Measurements from ENCODE around the gene RILP. TPM values are rescaled to one million over a fixed set of nuclear protein-coding genes. Genes with fewer than 3 reads are reported as not detected.
A peak's percentile ranks its signal among the peaks of the same experiment; 100 is the strongest.

Gene RILP
- total RNA-seq, 4 donors from 2014 or later: 1.5 to 13.3 (median 8.5) TPM

GRCh38 chr17:1621273-1621954, 28.3 kb downstream of the RILP start:
- intact Hi-C loops (cut with DNase I; ENCODE audit: low total_unique reads): no loop called here
- Histone ChIP-seq H3K27me3 (no peaks in the 10 kb centered on the region), H3K9me3 (no peaks in the 10 kb centered on the region), H3K27ac (no peak overlapping the region), H3K4me3 (no peak overlapping the region), H3K36me3 (no peaks in the 10 kb centered on the region), H3K4me1 (no peaks in the 10 kb centered on the region)
- TF ChIP-seq CTCF (IDR thresholded peaks at IDR 0.05): no peak
- no peak for TF ChIP-seq POLR2A (IDR thresholded peaks at IDR 0.05)
- no peak for DNase-seq

DNA sequence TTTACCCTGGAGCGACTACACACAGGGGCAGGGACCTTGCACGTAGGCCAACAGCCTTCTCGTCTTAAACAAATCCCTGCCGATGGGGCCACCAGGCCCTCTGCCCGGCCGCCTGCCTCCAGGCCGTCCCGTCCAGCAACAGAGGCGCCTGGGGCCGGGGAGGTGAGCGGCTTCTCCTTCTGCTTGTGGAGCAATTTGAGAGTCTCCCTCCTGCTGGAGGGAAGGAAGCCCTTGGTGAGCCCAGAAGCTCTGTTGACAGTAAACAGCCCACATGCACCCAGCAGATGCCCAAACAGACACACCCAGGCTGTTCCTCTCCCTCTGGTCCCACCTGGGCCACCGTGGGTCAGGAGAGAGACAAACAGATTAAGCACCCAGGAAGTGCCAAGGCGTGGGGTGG, 29.2 kb downstream of the RILP start:
- intact Hi-C loops (cut with DNase I; ENCODE audit: low total_unique reads): no loop called here

GRCh38 chr17:1617620-1618174, 32.0 kb downstream of the RILP start:
- no peak overlapping the region for H3K4me3 ChIP-seq
- no peaks in the 10 kb centered on the region for H3K9me3 ChIP-seq
- H3K36me3 ChIP-seq: no peaks in the 10 kb centered on the region
- TF ChIP-seq CTCF (IDR thresholded peaks at IDR 0.05) (no peak), POLR2A (IDR thresholded peaks at IDR 0.05) (no peak)
- no peaks in the 10 kb centered on the region for H3K4me1 ChIP-seq
- DNase-seq: peak in 1 of 2 donors; percentile 40
- peak overlapping the region in 1 of 2 donors; percentile 54 for H3K27ac ChIP-seq
- intact Hi-C loops (cut with DNase I; ENCODE audit: low total_unique reads): no loop called here
- H3K27me3 ChIP-seq: no peaks in the 10 kb centered on the region

More for the DNA sequence above, 29.2 kb downstream of the RILP start:
- TF ChIP-seq CTCF (IDR thresholded peaks at IDR 0.05): no peak
- TF ChIP-seq POLR2A (IDR thresholded peaks at IDR 0.05): no peak
- Histone ChIP-seq H3K4me3 (no peak overlapping the region), H3K27ac (no peak overlapping the region), H3K36me3 (no peaks in the 10 kb centered on the region), H3K9me3 (no peaks in the 10 kb centered on the region), H3K4me1 (no peaks in the 10 kb centered on the region), H3K27me3 (no peaks in the 10 kb centered on the region)
- no peak for DNase-seq

DNA sequence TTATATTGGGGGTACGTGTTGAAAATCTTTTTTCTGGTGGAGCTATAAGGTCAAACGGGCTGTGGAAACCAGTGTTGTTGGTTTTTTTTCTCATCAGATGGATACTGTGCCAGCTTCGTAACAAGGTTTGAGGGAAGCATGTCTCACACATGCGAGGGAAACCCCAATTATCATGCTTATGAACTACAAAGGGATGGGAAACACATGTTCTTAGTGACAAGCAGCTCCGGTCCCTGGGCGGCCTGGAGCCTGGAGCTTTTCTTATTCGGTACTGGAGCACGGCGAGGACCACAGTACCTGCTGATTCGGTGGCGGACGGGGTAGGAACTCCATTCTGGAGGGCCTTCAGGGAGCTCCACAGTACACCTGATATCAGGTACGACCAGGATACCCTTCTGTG, 33.6 kb downstream of the RILP start:
- TF ChIP-seq CTCF (IDR thresholded peaks at IDR 0.05) (no peak), POLR2A (IDR thresholded peaks at IDR 0.05) (no peak)
- intact Hi-C loops (cut with DNase I; ENCODE audit: low total_unique reads): no loop called here
- no peaks in the 10 kb centered on the region for H3K9me3 ChIP-seq
- no peaks in the 10 kb centered on the region for H3K36me3 ChIP-seq
- no peaks in the 10 kb centered on the region for H3K4me1 ChIP-seq
- H3K27ac ChIP-seq: no peak overlapping the region
- no peak for DNase-seq
- H3K27me3 ChIP-seq: no peaks in the 10 kb centered on the region
- H3K4me3 ChIP-seq: no peak overlapping the region

GRCh38 chr17:1612400-1612799, 37.3 kb downstream of the RILP start:
- TF ChIP-seq CTCF (IDR thresholded peaks at IDR 0.05): no peak
- TF ChIP-seq POLR2A (IDR thresholded peaks at IDR 0.05): no peak
- no peaks in the 10 kb centered on the region for H3K4me1 ChIP-seq
- H3K27me3 ChIP-seq: no peaks in the 10 kb centered on the region
- no peak for DNase-seq
- intact Hi-C loops (cut with DNase I; ENCODE audit: low total_unique reads): no loop called here
- no peaks in the 10 kb centered on the region for H3K9me3 ChIP-seq
- peak overlapping the region in 1 of 2 donors; percentile 15 for H3K27ac ChIP-seq
- no peaks in the 10 kb centered on the region for H3K36me3 ChIP-seq
- no peak overlapping the region for H3K4me3 ChIP-seq

Measured in uterus (tissue), 4 donors.